Measurements from ENCODE around the gene LMNB1. TPM values are rescaled to one million over a fixed set of nuclear protein-coding genes. Genes with fewer than 3 reads are reported as not detected.

Gene LMNB1
- total RNA-seq, 1 experiment from 2014 or later: 135 TPM

DNA sequence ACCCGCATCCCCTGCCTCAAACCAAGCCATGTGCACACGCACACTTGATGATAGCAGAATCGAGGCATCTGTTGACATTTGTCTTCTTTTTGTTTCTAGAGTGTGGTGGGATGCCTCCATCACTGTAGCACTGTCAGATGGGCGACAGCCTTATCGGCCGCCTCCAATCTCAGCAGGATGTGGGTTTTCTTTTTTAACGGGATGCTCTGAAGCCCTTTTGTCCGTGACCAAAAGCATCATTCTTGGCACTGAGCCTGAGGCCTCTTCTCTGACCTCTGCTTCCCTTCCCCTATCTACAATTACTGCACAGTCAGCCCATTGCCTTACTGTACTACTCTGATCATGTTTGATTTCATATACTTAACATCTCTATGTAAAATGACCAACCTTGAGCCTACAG lies 78.3 kb downstream of the LMNB1 start:
- DNase-seq (ENCODE audit: low spot score): no peak

DNA sequence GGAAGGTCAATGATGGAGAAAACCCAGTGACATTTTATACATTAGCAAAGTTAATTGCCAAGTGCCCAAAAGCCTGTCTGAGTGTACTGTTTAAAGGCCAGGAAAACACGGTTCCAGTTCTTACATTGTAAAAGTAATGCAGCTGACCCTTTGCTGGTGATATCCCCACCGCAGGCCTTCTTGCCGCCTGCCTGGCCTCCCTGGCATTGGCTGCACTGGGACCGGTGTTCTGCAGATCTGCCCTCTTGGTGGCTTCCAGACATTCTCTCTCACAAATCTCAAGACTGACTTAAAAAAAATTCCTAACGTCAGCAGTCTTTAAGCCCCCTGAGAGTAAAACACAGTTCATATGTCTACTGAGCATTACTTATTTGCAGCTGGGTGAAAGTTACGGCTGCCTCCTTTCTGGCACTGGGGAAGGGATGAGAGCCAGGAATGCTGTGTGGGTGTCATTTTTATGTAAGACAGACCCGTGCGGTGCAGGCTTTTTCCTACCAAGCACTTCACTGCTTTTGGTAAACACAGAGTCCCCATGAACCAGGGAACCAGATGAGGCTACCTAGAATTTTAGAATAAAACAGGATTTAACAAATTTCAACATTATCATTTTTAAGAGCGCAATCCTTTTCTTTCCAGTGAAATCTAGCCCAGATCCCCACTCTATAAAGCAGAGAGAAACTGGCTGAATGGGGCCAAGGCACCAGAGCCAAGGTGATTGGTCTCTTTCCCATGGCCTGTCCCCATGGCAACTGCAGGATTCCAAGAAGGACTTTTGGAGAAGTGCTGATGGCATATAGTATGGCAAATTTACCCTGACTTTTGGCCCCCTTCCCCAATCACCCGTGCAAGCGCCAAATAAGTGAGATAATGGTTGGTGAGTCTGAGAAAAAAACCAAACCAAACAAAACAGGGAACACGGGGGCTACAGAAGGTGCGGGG lies 80.8 kb downstream of the LMNB1 start:
- no peak for DNase-seq (ENCODE audit: low spot score)

DNA sequence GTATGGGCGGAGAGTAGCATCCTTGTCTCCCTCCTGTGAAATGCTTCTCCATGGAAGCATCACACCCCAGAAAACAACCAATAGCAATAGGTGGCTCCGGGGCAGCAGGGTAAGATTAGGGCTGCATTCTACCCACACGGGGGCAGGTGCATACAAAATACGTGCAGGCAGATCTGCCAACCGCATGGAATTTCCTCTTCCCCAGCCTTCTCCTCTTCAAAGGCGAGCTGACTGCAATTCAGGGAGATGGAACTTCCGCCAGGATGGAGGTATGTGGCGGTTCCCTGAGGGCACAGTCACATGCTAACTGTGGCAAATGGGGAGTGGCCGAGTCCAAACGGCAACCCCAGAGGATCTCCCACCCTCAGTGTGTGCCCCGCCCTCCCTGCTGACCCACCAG lies 81.5 kb downstream of the LMNB1 start:
- no peak for DNase-seq (ENCODE audit: low spot score)

DNA sequence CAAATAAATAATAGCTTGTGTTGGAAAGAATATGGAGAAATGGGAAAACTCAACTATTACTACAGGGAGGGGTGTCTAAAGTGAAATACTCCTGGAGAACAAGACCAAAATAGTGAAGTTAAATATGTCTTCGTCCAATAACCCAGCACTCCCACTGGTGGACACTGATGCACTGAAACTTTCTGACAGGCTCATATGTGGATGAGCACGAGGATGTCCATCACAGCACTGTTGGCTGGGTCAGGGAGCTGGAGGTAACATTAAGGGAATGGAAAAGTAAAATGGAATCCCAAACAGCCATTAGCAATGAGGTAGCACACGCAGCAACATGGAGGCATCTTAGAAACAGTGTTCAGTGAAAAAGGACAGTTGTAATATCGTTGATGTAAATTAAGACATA lies 86.5 kb downstream of the LMNB1 start:
- DNase-seq (ENCODE audit: low spot score): no peak

DNA sequence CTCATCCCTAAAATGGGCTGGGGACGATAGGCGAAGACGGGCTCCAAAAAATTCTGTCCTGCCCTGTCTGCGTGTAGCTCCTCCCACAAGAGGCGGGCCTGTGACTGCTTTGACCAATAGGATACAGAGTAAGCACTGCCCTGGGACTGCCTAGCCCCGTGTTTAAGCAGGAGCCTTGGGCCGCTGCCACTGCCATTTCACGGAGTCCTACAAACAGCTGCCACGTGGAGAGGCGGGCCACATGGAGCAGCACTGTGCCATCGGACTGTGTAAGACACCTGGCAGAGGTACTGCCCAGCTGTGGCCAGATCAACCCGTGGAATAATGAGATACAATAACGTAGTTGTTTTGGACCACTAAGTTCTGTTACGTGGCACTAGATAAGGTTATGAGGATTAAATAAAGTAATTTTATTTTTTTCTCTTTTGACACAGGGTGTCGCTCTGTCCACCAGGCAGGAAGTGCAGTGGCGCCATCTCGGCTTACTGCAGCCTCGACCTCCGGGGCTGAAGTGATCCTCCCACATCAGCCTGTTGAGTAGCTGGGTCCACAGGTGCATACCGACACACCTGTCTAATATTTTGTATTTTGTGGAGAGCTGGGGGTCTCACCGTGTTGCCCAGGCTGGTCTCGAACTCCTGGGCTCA lies 87.2 kb downstream of the LMNB1 start:
- no peak for DNase-seq (ENCODE audit: low spot score)

DNA sequence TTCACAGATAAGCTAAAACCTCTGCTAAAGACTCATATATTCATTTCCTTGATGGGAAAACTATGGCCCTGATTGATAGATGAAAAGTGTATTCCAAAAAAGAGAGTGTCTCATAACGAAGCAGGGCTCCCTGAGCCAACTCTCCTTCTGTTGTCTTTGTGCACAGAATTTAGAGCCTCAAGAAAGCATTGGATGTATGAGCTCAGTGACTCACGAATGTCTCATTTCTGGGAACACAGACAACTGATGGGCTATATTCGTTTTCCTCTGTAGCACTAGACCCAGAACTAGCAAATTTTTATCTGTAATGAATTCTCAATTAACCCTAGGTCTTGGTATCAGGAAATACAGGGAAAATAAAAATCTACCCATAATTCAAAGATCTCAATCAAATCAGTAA lies 88.4 kb downstream of the LMNB1 start:
- DNase-seq (ENCODE audit: low spot score): peak; percentile 59

DNA sequence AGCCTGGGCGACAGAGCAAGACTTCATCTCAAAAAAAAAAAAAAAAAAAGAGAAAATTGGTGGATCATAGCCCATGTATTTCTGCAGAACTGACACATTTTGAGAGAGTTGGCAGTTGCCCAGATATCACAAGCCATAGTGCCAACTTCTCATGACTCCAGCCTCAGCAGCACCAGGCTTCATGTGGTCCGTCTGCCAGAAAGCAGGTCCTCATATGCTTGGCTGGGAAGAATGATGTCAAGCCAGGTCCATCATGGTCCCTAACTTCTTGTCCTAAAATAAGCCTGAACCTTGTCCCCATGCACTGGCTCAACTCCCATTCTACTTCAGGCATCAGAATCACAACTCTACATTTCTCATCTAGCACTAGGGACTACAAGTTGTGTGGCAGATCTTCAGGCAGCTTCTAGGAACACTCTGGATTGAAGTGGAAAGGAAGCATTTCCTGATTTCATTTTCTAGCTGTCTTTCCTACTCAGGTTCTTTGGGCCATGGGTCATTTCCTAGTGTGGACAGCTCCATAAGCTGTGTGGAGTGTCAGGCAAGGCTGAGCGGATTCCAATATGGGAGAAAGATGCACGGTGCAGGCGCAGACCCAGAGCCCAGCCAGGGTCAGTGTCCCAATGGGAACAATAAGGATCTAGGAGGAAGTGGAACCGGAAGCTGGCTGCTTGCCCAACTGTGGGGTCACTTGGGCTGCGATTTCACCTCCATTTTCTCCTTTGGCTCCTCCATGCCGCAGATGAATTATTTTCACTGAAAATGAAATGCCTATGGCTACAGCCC lies 90.1 kb downstream of the LMNB1 start:
- no peak for DNase-seq (ENCODE audit: low spot score)

DNA sequence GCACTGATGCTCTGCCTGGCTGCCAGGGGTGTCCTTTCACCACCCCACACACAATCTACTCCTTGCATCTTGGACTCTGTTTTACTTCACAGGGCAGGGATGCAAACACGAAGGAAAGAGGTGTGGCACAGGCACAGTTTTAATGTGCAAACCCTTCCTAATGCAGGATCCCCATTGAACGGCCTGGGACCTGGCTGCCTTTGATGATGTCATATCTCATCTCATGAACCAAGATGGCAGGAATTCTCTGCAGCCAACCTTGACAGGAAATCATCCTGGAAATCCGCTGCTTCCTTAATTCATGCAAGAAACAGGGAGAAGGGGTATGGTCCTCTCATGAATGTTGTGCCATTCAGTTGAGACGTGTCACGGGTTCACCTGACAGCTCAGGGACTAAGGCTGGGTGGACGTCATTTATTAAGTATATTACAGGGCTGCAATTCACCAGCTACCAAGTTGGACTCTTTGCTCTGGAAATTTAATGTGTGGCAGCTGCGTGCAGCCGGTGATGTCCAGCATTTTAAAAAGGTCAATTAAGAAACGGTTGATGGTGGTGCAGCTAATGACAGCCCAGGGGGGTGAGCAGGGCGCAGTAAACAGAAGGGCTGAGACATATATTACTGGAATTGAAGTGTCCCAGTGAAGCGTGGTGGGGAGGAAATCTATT lies 91.5 kb downstream of the LMNB1 start:
- no peak for DNase-seq (ENCODE audit: low spot score)

DNA sequence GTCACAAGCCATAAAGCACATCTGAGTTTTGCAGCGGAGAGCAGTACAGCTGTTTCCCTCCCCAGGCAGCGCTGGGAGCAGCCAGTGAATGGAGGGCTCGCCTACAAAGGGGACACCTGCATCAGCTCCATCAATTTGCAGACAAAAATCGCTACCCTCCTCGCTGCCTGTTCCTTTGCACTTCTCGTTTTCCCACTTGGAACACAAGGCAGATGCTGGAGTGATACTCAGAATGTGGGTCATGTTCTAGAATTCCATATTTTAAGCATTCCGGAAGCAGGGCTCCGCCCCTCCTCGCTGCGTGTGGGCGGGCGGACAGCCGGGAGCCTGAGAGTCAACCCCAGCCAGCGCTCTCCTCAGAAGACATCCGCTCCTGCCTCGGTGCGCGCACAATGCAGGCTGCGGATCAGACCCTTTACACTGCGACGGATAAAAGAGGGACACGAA lies 92.1 kb downstream of the LMNB1 start:
- DNase-seq (ENCODE audit: low spot score): no peak

DNA sequence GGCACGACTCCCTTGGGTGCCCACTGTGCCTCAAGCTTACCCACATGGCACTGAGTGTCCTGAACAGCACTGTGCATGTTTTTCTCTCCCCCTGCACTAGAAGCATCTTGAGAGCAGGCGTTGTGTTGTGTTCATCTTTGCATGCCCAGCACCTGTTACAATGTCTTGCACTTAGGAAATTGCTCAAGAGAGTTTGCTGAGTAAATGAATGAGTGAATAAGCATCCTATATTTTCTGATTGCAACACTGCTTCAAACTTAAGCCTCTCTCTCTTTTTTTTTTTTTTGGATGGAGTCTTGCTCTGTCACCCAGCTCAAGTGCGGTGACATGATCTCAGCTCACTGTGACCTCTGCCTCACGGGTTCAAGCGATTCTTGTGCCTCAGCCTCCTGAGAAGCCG lies 94.5 kb downstream of the LMNB1 start:
- DNase-seq (ENCODE audit: low spot score): no peak

DNA sequence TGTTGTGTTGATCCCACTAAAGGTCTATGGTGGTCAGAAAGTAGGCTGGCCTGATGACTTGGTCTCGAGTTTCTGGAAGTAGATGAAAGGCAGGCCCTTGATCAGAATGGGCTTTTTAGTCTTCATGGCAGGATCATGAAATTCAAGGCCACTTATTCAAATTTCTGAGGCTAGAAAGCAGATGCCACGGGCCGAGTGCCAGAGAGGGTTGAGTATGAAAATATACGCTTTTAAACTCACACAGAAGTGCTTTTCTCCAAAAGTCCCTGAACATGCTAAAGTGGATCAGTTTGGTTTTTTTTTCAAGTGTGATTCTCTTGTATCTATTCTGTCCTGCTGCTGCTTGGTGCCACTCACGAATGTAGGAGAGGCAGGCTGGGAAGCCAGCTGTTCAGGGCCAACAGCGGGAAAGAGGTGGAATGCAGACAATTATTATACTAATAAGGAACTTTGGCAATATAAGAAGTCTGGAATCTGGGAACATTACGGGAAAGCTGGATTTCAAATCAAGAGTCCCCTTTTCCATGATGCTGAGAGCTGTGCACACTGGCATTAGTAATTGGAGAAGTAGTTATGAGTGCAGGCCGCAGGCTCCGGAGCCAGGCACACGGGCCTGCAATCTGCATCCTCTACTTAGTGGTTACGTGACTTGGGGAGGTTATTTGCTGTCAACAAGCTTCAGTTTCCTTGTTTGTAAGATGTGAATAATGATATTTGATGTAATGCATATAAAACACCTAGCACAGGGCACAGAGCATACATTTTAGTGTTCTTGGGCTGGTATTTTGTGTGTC lies 95.8 kb downstream of the LMNB1 start:
- no peak for DNase-seq (ENCODE audit: low spot score)

DNA sequence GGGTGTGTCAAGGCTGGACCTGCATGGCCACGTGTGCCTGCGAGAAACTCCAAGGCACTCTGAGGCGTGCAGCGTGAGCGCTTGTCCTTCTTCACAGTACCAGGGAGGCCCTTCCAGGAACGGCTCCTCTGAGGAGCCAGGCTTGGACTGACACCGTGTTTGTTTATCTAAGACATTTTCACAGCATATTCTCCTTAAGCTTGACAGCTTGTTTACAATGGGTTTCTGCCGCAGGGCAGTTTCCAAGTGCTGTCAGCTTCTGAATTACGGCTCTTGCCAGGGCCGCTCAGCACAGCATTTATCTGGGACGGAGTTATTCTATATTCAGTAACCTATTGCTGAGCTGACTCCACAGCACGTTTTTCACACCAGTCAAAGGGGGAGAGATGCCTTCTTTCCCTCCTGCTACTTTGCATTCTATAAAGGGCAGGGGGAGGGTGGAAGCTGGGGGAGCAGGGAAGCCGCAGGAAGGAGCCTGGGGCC lies 98.4 kb downstream of the LMNB1 start:
- DNase-seq (ENCODE audit: low spot score): no peak

DNA sequence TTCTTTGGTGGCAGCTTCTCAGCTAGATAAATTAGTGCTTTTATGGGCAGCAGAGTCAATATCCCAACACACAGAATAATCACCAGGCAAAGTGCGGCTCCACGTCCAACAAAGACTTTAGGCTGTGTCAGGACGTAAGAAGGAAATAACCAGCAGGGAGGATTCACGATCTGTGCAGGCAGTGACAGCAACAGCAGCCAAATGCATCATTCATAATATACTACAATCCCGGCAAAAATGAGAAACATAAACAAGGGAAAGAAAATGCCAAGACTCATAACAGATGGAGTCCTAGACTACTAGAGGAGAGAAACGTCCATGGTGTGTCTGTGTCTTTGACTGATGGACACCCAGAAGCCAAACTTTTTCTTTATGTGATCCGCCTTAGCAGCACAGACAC lies 100.7 kb downstream of the LMNB1 start:
- no peak for DNase-seq (ENCODE audit: low spot score)

DNA sequence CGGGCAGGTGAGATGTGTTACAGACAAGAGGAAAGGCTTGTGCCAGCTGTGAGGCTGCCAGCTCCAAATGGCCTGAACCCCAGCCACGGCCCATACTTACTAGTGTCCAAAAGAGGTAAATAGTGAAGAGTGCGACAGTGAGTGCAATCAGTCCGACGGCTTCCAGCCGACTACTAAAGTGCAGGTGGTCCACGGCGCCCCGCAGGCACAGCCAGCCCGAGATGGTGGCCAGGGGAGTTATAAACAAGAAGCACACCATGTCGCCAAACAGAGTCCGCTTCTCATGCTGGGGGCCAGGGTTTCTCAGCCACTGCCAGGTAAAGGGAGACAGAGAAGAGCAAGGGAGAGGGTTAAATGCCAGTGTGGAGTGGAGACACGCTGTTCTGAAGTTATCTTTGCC lies 101.1 kb downstream of the LMNB1 start:
- no peak for DNase-seq (ENCODE audit: low spot score)

DNA sequence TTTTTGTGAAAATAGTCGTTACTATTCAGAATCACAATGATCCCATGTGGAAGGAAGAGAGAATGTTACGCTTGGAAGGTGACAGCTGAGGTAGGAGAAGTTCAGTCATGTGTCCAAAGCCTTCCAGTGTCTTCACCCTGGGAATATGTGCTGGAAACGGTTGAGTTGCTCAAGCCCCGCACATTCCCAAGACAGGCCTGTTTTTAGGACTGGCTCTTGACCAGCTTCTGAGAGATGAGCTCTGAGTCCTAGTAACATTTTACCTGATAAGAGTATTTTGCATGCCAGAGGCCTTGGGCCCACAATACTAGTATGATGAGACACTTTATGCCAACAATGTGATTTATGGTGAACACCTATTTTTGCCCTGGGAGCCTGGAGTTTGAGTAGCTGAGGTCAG lies 101.7 kb downstream of the LMNB1 start:
- no peak for DNase-seq (ENCODE audit: low spot score)

DNA sequence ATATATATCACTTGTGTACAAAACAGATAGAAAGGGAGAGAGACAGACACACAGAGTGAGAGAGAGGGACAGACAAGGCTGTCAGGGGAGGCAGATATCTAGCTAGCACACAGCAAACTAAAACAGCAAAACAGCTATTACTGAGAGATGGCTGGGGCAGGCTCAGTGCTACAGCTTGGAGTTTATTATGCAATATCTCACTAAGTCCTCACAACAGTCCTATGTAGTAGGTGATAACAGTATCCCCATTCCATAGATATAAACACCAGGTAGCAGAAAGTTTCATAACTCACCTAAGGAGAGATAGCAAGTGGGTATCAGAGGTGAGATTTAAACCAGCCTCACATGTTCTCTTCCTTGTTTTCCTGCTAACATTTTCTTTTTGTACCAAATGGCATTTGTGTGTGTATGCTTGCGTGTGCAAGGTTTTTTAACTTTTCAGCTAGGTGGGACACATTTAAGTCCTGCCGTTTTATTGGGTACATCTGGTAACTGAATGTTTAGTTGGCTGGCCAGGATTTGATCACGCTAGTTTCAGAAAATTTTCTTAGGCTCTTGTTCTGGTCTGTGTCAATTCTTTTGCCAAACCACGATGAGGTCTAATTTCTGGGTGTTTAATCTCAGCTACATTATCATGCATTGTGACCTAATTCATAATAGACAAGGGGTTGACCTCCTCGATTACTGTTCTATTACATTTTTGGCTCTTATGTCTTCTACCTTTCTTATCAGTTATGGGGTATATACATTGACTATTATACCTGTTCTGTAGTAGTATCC lies 105.1 kb downstream of the LMNB1 start:
- DNase-seq (ENCODE audit: low spot score): no peak

DNA sequence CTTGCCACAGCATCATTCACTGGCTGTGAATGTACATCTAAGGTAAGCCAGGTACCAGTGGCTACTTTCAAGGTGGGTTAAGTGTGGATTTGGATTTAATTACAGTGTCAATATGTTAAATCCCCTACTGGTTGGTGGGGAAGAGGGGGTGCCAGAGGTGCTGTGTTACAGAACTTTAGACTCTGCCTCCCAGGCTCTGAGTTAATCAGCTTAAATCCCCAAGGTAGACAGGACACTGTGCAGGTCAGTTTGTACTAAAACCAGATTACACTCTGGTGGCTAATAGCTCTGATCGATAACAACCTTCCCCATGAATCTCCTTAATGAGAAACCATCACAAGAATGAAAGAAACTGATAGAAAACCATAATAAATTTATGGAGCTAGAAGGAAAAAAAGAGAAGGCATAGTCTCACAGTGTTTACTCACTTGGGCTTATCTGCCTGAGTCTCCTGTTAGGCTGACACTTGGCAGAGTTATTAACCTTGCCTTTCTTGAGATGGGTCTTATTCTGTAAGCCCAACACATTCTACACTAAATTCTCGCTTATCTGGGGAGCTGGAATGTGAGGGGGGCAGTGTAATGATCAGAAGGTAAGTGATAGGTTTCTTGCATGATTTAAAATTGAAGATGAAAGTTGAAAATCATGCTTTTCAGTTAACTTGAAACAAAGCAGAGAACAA lies 106.8 kb downstream of the LMNB1 start:
- DNase-seq (ENCODE audit: low spot score): no peak

DNA sequence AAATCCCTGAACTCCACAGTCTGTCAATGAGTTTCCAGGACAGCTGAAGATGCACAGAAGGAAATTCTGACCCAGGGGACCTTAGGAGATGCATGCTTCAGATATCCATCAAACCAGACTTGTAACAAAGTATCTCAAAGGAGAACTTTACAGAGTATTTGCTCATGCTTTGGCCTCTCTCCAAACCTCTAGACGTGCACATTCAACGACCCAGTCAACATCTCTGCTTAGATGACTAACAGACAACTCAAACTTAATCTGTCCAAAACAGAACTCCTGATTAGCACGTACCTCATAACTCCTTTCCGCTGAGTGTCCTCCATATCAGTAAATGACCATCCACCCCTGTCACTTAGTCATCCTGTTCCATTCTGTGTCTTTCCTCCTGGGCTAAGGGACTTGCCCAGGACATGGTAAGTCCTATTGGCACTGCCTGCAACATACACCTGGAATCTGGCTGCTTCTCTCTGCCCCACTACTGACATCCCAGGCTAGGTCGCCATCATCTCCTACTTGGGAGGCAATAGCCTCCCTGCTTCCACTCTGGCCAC lies 107.4 kb downstream of the LMNB1 start:
- peak; percentile 87 for DNase-seq (ENCODE audit: low spot score)

Measured in A172 (cell line).